HFFc6 (cell line): ENCODE results near the gene GARIN5A. TPM values are rescaled to one million over a fixed set of nuclear protein-coding genes. Genes with fewer than 3 reads are reported as not detected.

ENCODE experiments used
- DNase-seq: peaks from one replicate; pipeline ENCODE4 v3.0.0-alpha.2; 2018
- H3K27ac Mint-ChIP-seq: 2 replicates; pipeline ENCODE4 v1.8.0; 2020; ENCODE audit warnings: mild to moderate bottlenecking, mixed read lengths
- H3K27me3 Mint-ChIP-seq: 2 replicates; pipeline ENCODE4 v1.8.0; 2021; ENCODE audit warnings: mild to moderate bottlenecking, moderate library complexity, mixed read lengths; ENCODE audit not compliant: insufficient read depth
- H3K36me3 Mint-ChIP-seq: 2 replicates; pipeline ENCODE4 v1.8.0; 2021; ENCODE audit warnings: low read depth, mixed read lengths
- H3K4me1 Mint-ChIP-seq: 2 replicates; pipeline ENCODE4 v1.8.0; 2020; ENCODE audit warnings: low read depth, mixed read lengths
- H3K4me3 Mint-ChIP-seq: 2 replicates; pipeline ENCODE4 v1.8.0; 2020; ENCODE audit warnings: mild to moderate bottlenecking, moderate library complexity, mixed read lengths
- H3K9me3 Mint-ChIP-seq: 2 replicates; pipeline ENCODE4 v1.8.0; 2020; ENCODE audit warnings: mild to moderate bottlenecking, mixed read lengths
- CTCF ChIP-seq: fragments of 200-600 bp; sonication (generic); IDR thresholded peaks from 2 replicates; pipeline ENCODE4 v1.5.0; 2021; ENCODE audit warnings: antibody characterized with exemption, mild to moderate bottlenecking
- total RNA-seq, 6 experiments: library from RNA; stranded (reverse); fragmentation: NEBNext Ultra II Directional; extraction: Animal tissue kit (Norgen Biotek cat#: 25700); gene quantifications; 2 replicates in 1 of 6; 3 replicates in 5 of 6; pipeline ENCODE4 v1.2.3, GENCODE V29; 2021

Gene GARIN5A
- total RNA-seq, 6 experiments from 2014 or later, result 0.16 to 1.5 (median 0.28) TPM; not detected in 1

GRCh38 chr19:50507376-50507775, 30.7 kb upstream of the GARIN5A start:
- Mint-ChIP-seq H3K4me1 (peaks cover 12% of the 10 kb centered on the region), H3K9me3 (no peaks in the 10 kb centered on the region), H3K4me3 (no peak overlapping the region), H3K27ac (no peak overlapping the region), H3K27me3 (peaks cover 5% of the 10 kb centered on the region), H3K36me3 (no peaks in the 10 kb centered on the region)
- DNase-seq, result no peak
- no peak for TF ChIP-seq CTCF

GRCh38 chr19:50506700-50507099, 30.1 kb upstream of the GARIN5A start:
- TF ChIP-seq CTCF, result no peak
- no peak overlapping the region for H3K27ac Mint-ChIP-seq
- H3K4me3 Mint-ChIP-seq, result no peak overlapping the region
- H3K27me3 Mint-ChIP-seq, result peaks cover 8% of the 10 kb centered on the region
- peaks cover 8% of the 10 kb centered on the region for H3K4me1 Mint-ChIP-seq
- no peaks in the 10 kb centered on the region for H3K9me3 Mint-ChIP-seq
- DNase-seq, result no peak
- H3K36me3 Mint-ChIP-seq, result no peaks in the 10 kb centered on the region

GRCh38 chr19:50505856-50506611, 29.4 kb upstream of the GARIN5A start:
- no peak for TF ChIP-seq CTCF
- DNase-seq, result no peak
- no peaks in the 10 kb centered on the region for H3K36me3 Mint-ChIP-seq
- H3K4me1 Mint-ChIP-seq, result peaks cover 5% of the 10 kb centered on the region; the same call in 1 of the 2 replicates
- H3K27ac Mint-ChIP-seq, result no peak overlapping the region
- H3K4me3 Mint-ChIP-seq, result no peak overlapping the region
- peaks cover 5% of the 10 kb centered on the region for H3K27me3 Mint-ChIP-seq
- no peaks in the 10 kb centered on the region for H3K9me3 Mint-ChIP-seq

GRCh38 chr19:50501568-50502475, 25.2 kb upstream of the GARIN5A start:
- Mint-ChIP-seq H3K4me1 (no peaks in the 10 kb centered on the region), H3K4me3 (no peak overlapping the region), H3K36me3 (no peaks in the 10 kb centered on the region), H3K9me3 (no peaks in the 10 kb centered on the region), H3K27ac (no peak overlapping the region), H3K27me3 (peaks cover 4% of the 10 kb centered on the region)
- no peak for DNase-seq
- no peak for TF ChIP-seq CTCF

- peaks cover 4% of the 10 kb centered on the region for H3K27me3 Mint-ChIP-seq
- no peaks in the 10 kb centered on the region for H3K4me1 Mint-ChIP-seq
- no peak overlapping the region for H3K4me3 Mint-ChIP-seq
- no peak for DNase-seq
- TF ChIP-seq CTCF, result no peak
- no peak overlapping the region for H3K27ac Mint-ChIP-seq
- no peaks in the 10 kb centered on the region for H3K36me3 Mint-ChIP-seq
- H3K9me3 Mint-ChIP-seq, result no peaks in the 10 kb centered on the region
These were observed 24.5 kb upstream of the GARIN5A start for GRCh38 chr19:50501186-50501567.
